HCT116 (cell line): Measurements from ENCODE around the gene DOCK9. TPM values are rescaled to one million over a fixed set of nuclear protein-coding genes. Genes with fewer than 3 reads are reported as not detected.

Experiments used
- ATAC-seq: fragments of 200-7000 bp; cut with Tn5 transposase; 2 replicates; pipeline ENCODE4 v1.9.1; 2020; ENCODE audit warnings: mild to moderate bottlenecking, moderate library complexity
- BruUV-seq: library from RNA; stranded (reverse); fragments of 400-500 nt; replicated peaks from 2 replicates; lab custom pipeline; 2021; lab: Mats Ljungman, UMichigan
- CTCF ChIA-PET: fragments of 300-600 bp; sonication (Branson Sonifier 250); formaldehyde crosslinking; loops from one replicate; lab custom pipeline; 2021; ENCODE audit warnings: antibody characterized with exemption; lab: Charles Lee
- POLR2A ChIA-PET: fragments of 300-600, 350-600 bp; sonication (Branson Sonifier 250); formaldehyde crosslinking; loops from one replicate; lab custom pipeline; 2021; ENCODE audit warnings: antibody characterized with exemption; lab: Charles Lee
- RAD21 ChIA-PET, 2 experiments: fragments of 300-600 bp; sonication (Branson Sonifier 250); formaldehyde crosslinking; loops; one replicate each; lab custom pipeline; 2023; ENCODE audit warnings: low total read pairs in 2 of 2; ENCODE audit not compliant: uncharacterized antibody in 2 of 2, unreplicated experiment in 2 of 2, low non-redundant PET in 1 of 2; lab: Charles Lee
- DNase-seq: peaks from one replicate; pipeline ENCODE4 v3.0.0-alpha.2; 2010; ENCODE audit warnings: low read depth, low spot score
- H2AFZ ChIP-seq: fragments of 200-600 bp; shearing (Covaris generic), sonication (generic); 2 replicates; pipeline ENCODE4 v1.6.1; 2017; ENCODE audit warnings: low read depth, mixed run types, mixed read lengths, antibody characterized with exemption, low read length; ENCODE audit not compliant: poor library complexity, severe bottlenecking
- H3K27ac ChIP-seq: 2 replicates; pipeline ENCODE4 v1.5.1; 2012; ENCODE audit warnings: low read depth, low read length
- H3K27me3 ChIP-seq: fragments of 200-600 bp; sonication (generic); 2 replicates; pipeline ENCODE4 v1.6.1; 2016; ENCODE audit warnings: mixed run types, low read length, mixed read lengths; ENCODE audit not compliant: insufficient read depth
- H3K36me3 ChIP-seq, 2 experiments: fragments of 200-500 bp in 1 of 2; fragments of 200-600 bp in 1 of 2; sonication (Bioruptor generic) in 1 of 2; sonication (generic) in 1 of 2; 2 replicates each; pipeline versions ENCODE4 v1.5.1 to v1.6.1; 2014 to 2016; ENCODE audit warnings: low read length in 2 of 2, inconsistent platforms in 1 of 2, mixed read lengths in 1 of 2, mixed run types in 1 of 2; ENCODE audit not compliant: insufficient read depth in 2 of 2, control insufficient read depth in 1 of 2
- H3K4me1 ChIP-seq, 2 experiments: fragments of 200-600 bp in 1 of 2; sonication (generic) in 1 of 2; 2 replicates each; pipeline versions ENCODE4 v1.5.1 to v1.6.1; 2012 to 2017; ENCODE audit warnings: low read length in 2 of 2, inconsistent platforms in 1 of 2, mild to moderate bottlenecking in 1 of 2, mixed read lengths in 1 of 2, mixed run types in 1 of 2, moderate library complexity in 1 of 2; ENCODE audit not compliant: insufficient read depth in 2 of 2, control insufficient read depth in 1 of 2
- H3K4me2 ChIP-seq: fragments of 200-600 bp; sonication (generic); 2 replicates; pipeline ENCODE4 v1.6.1; 2017; ENCODE audit warnings: mixed run types, low read length, mixed read lengths
- H3K4me3 ChIP-seq, 2 experiments: fragments of 200-600 bp in 1 of 2; sonication (generic) in 1 of 2; replicated peaks in 1 of 2; 2 replicates each; pipeline ENCODE4 v1.5.1; 2011 to 2016; ENCODE audit warnings: low read length in 2 of 2, control low read depth in 1 of 2, low read depth in 1 of 2, mild to moderate bottlenecking in 1 of 2, mixed read lengths in 1 of 2, mixed run types in 1 of 2
- H3K79me2 ChIP-seq: fragments of 200-600 bp; sonication (generic); 2 replicates; pipeline ENCODE4 v1.6.1; 2017; ENCODE audit warnings: mild to moderate bottlenecking, mixed run types, low read length, moderate library complexity, mixed read lengths; ENCODE audit not compliant: insufficient read depth
- H3K9ac ChIP-seq: fragments of 200-600 bp; sonication (generic); 2 replicates; pipeline ENCODE4 v1.6.1; 2016; ENCODE audit warnings: low read length, mixed read lengths
- H3K9me2 ChIP-seq: fragments of 200-600 bp; sonication (generic), shearing (Covaris generic); 2 replicates; pipeline ENCODE4 v1.6.1; 2017; ENCODE audit warnings: mixed run types, mild to moderate bottlenecking, moderate library complexity; ENCODE audit not compliant: insufficient read depth
- H3K9me3 ChIP-seq, 2 experiments: fragments of 200-500 bp in 1 of 2; fragments of 200-600 bp in 1 of 2; sonication (Bioruptor generic) in 1 of 2; sonication (generic) in 1 of 2; 2 replicates each; pipeline ENCODE4 v1.6.1; 2014 to 2017; ENCODE audit warnings: low read length in 2 of 2, mixed read lengths in 2 of 2, inconsistent platforms in 1 of 2, low read depth in 1 of 2, mild to moderate bottlenecking in 1 of 2, mixed run types in 1 of 2, moderate library complexity in 1 of 2; ENCODE audit not compliant: control insufficient read depth in 1 of 2, insufficient read depth in 1 of 2
- H4K20me1 ChIP-seq: fragments of 200-600 bp; sonication (generic), shearing (Covaris generic); 2 replicates; pipeline ENCODE4 v1.6.1; 2017; ENCODE audit warnings: mixed run types, mild to moderate bottlenecking, moderate library complexity; ENCODE audit not compliant: insufficient read depth
- CBX3 ChIP-seq: IDR thresholded peaks from 2 replicates; pipeline ENCODE4 v1.6.1; 2012; ENCODE audit warnings: low read depth
- CEBPB ChIP-seq: IDR thresholded peaks from 2 replicates; pipeline ENCODE4 v1.6.1; 2012; ENCODE audit warnings: low read depth
- EZH2 ChIP-seq: fragments of 200-600 bp; sonication (generic); IDR thresholded peaks from 2 replicates; pipeline ENCODE4 v1.6.1; 2017; ENCODE audit warnings: antibody characterized with exemption, mixed run types
- EZH2phosphoT487 ChIP-seq: fragments of 200-600 bp; IDR thresholded peaks from 2 replicates; pipeline ENCODE4 v1.6.1; 2018; ENCODE audit warnings: antibody characterized with exemption, borderline replicate concordance
- FOSL1 ChIP-seq: IDR thresholded peaks from 2 replicates; pipeline ENCODE4 v1.6.1; 2012; ENCODE audit warnings: low read depth
- SIN3A ChIP-seq: IDR thresholded peaks from 2 replicates; pipeline ENCODE4 v1.6.1; 2012; ENCODE audit warnings: low read depth
- TCF7L2 ChIP-seq: IDR thresholded peaks from 2 replicates; pipeline ENCODE4 v1.7.0; 2011; ENCODE audit warnings: borderline replicate concordance, inconsistent platforms; ENCODE audit not compliant: insufficient read depth, insufficient read length; ENCODE audit errors: extremely low read depth
- YY1 ChIP-seq: IDR thresholded peaks from 2 replicates; pipeline ENCODE4 v1.6.1; 2011; ENCODE audit warnings: low read length, low read depth, moderate library complexity, mild to moderate bottlenecking; ENCODE audit not compliant: insufficient replicate concordance; ENCODE audit errors: extremely low read depth
- ZNF274 ChIP-seq: fragments of 200-500 bp; sonication (Bioruptor generic); IDR thresholded peaks from 2 replicates; pipeline ENCODE4 v1.6.1; 2014; ENCODE audit warnings: mild to moderate bottlenecking, low read depth, low read length, inconsistent platforms
- intact Hi-C: fragments of 100-400 bp; cut with micrococcal nuclease; formaldehyde crosslinking; loops from 2 replicates; pipeline ENCODE4 v1.10.0; 2022
- total RNA-seq: library from RNA; stranded (reverse); gene quantifications from one replicate; pipeline ENCODE4 v1.2.1, GENCODE V29; 2021; ENCODE audit not compliant: unreplicated experiment
- TF ChIP-seq, protein P1 (sequence below): IDR thresholded peaks from 2 replicates; pipeline ENCODE4 v1.6.1; 2012
- TF ChIP-seq, protein P2 (sequence below): IDR thresholded peaks from 2 replicates; pipeline ENCODE4 v1.6.1; 2012
- TF ChIP-seq, protein P3 (sequence below): IDR thresholded peaks from 2 replicates; pipeline ENCODE4 v1.6.1; 2011; ENCODE audit warnings: mild to moderate bottlenecking, low read length, moderate library complexity; ENCODE audit not compliant: insufficient replicate concordance; ENCODE audit errors: extremely low read depth
- TF ChIP-seq, protein P4 (sequence below), 3 experiments: fragments of 200-600 bp in 1 of 3; sonication (generic) in 1 of 3; IDR thresholded peaks in 2 of 3; conservative IDR thresholded peaks in 1 of 3; 2 replicates each; pipeline ENCODE4 v1.5.1; 2012 to 2017; ENCODE audit warnings: low read depth in 2 of 3, low read length in 2 of 3, antibody characterized with exemption in 1 of 3, borderline replicate concordance in 1 of 3, control low read depth in 1 of 3, mild to moderate bottlenecking in 1 of 3, mixed read lengths in 1 of 3, mixed run types in 1 of 3, moderate library complexity in 1 of 3; ENCODE audit not compliant: insufficient read depth in 1 of 3

DOCK9 gene
- total RNA-seq, 1 experiment from 2014 or later = 58.8 TPM

DNA sequence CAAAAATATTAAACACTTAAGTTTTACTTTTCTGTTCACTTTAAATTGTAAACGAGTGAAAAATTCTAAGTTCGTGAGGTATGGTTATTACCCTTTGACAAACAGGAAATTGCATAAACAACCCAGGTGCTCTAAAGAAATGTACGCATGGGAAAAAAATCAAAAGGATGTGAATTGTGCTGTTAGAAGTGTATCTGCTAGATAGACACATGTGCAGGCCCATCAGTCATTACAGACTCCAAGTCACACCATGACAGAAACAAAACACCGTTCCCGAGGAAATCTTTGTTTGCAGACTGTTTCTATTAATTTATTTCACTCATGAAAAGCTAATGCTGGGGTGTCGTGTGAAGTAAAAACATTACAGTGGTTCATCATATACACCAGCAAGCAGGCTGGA lies 17.0 kb upstream of the DOCK9 start (continued):
- TF ChIP-seq EZH2phosphoT487 = no peak
- TF ChIP-seq, protein P1, sequence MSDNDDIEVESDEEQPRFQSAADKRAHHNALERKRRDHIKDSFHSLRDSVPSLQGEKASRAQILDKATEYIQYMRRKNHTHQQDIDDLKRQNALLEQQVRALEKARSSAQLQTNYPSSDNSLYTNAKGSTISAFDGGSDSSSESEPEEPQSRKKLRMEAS = no peak
- TF ChIP-seq CBX3 = no peak
- TF ChIP-seq TCF7L2 = no peak
- no peak for TF ChIP-seq EZH2

DNA sequence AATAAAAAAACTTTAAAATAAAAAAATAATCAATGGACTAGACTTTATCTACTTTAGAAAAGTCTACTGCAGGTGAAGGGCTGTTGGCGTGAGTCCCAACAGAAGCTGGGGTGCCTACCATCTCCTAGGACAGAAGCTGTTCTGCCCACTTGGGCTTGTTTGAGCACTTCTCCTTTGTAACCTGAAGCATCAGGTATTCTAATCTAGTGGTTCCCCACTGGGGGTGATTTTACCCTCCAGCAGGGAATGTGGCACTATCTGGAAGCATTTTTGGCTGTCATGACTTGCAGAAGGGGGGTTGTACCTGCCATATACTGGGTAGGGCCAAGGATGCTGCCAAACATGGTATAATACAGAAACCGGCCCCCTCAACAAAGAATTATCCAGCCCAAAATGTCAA lies 16.2 kb upstream of the DOCK9 start:
- RAD21 ChIA-PET = no interaction called here
- peaks cover 0 to 17% of the 10 kb centered on the region in 2 experiments; a peak in 2 of 4 replicates for H3K4me1 ChIP-seq
- H4K20me1 ChIP-seq = no peaks in the 10 kb centered on the region
- TF ChIP-seq SIN3A = no peak
- TF ChIP-seq TCF7L2 = no peak
- TF ChIP-seq, protein P1 = no peak
- TF ChIP-seq, protein P2, sequence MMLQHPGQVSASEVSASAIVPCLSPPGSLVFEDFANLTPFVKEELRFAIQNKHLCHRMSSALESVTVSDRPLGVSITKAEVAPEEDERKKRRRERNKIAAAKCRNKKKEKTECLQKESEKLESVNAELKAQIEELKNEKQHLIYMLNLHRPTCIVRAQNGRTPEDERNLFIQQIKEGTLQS = no peak
- TF ChIP-seq EZH2 = no peak
- TF ChIP-seq, protein P3, sequence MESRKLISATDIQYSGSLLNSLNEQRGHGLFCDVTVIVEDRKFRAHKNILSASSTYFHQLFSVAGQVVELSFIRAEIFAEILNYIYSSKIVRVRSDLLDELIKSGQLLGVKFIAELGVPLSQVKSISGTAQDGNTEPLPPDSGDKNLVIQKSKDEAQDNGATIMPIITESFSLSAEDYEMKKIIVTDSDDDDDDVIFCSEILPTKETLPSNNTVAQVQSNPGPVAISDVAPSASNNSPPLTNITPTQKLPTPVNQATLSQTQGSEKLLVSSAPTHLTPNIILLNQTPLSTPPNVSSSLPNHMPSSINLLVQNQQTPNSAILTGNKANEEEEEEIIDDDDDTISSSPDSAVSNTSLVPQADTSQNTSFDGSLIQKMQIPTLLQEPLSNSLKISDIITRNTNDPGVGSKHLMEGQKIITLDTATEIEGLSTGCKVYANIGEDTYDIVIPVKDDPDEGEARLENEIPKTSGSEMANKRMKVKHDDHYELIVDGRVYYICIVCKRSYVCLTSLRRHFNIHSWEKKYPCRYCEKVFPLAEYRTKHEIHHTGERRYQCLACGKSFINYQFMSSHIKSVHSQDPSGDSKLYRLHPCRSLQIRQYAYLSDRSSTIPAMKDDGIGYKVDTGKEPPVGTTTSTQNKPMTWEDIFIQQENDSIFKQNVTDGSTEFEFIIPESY = no peak
- TF ChIP-seq, protein P4, sequence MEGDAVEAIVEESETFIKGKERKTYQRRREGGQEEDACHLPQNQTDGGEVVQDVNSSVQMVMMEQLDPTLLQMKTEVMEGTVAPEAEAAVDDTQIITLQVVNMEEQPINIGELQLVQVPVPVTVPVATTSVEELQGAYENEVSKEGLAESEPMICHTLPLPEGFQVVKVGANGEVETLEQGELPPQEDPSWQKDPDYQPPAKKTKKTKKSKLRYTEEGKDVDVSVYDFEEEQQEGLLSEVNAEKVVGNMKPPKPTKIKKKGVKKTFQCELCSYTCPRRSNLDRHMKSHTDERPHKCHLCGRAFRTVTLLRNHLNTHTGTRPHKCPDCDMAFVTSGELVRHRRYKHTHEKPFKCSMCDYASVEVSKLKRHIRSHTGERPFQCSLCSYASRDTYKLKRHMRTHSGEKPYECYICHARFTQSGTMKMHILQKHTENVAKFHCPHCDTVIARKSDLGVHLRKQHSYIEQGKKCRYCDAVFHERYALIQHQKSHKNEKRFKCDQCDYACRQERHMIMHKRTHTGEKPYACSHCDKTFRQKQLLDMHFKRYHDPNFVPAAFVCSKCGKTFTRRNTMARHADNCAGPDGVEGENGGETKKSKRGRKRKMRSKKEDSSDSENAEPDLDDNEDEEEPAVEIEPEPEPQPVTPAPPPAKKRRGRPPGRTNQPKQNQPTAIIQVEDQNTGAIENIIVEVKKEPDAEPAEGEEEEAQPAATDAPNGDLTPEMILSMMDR (IDR thresholded peaks at IDR 0.05 in 2 of 3, conservative IDR thresholded peaks at IDR 0.05 in 1 of 3; ENCODE audit: borderline replicate concordance in 1 of 3, insufficient read depth in 1 of 3, low read depth in 2 of 3, low read length in 2 of 3) = no peak
- no peak for TF ChIP-seq FOSL1
- no peak for TF ChIP-seq CEBPB
- no peak for TF ChIP-seq YY1
- no peak for TF ChIP-seq CBX3
- no peak for TF ChIP-seq ZNF274
- intact Hi-C loops = no loop called here
- no peak overlapping the region for H3K27ac ChIP-seq
- H3K9me3 ChIP-seq = no peaks in the 10 kb centered on the region
- H3K9me2 ChIP-seq = no peaks in the 10 kb centered on the region
- no peak for ATAC-seq
- no peaks in the 10 kb centered on the region; the same call in 1 of the 2 replicates for H3K79me2 ChIP-seq
- H3K9ac ChIP-seq = no peak overlapping the region
- no peak for DNase-seq
- H2AFZ ChIP-seq = no peak overlapping the region
- no peak overlapping the region for H3K4me2 ChIP-seq
- no TSS peak for BruUV-seq
- CTCF ChIA-PET = no interaction called here
- H3K36me3 ChIP-seq = no peaks in the 10 kb centered on the region
- POLR2A ChIA-PET = no interaction called here
- no peaks in the 10 kb centered on the region for H3K27me3 ChIP-seq
- no peak overlapping the region for H3K4me3 ChIP-seq
